ENCODE measurements around the gene LHX6.

GRCh38 chr9:122222791-122223190 lies 6.0 kb downstream of the LHX6 start:
- TF ChIP-seq GATA2 (IDR thresholded peaks at IDR 0.05; ENCODE audit: low read depth, low read length) (no peak), GATA3 (IDR thresholded peaks at IDR 0.05; ENCODE audit: low read depth, low read length) (no peak)

All from SH-SY5Y (cell line).